HG02938 (cell line): ENCODE data around the gene ATXN10.
"Not testable (repeated sequence)": the region's sequence is repeated elsewhere in the genome, so short reads cannot be mapped to it uniquely, and the experiment has no call there.

Experiments used
- ATAC-seq: cut with Tn5 transposase; IDR thresholded peaks from one replicate; pipeline ENCODE4 v1.9.1; 2021; ENCODE audit warnings: mild to moderate bottlenecking, moderate library complexity; ENCODE audit not compliant: unreplicated experiment

Gene ATXN10

GRCh38 chr22:45671783-45672563 is at the start of gene ATXN10:
Gene ATXN10 (plus strand): TSS chr22:45671834. CDS start chr22:45672064, 230 bp downstream.
- ATAC-seq, result peak; percentile 61

- ATAC-seq, result no peak
Measured at GRCh38 chr22:45621836-45622600, 49.6 kb upstream of the ATXN10 start.

GRCh38 chr22:45623464-45624145 is 48.0 kb upstream of the ATXN10 start:
- ATAC-seq, result not testable (repeated sequence)

GRCh38 chr22:45626198-45626651 is 45.4 kb upstream of the ATXN10 start:
- ATAC-seq, result no peak

GRCh38 chr22:45627489-45628233 is 44.0 kb upstream of the ATXN10 start:
- no peak for ATAC-seq

- no peak for ATAC-seq
Measured at GRCh38 chr22:45628515-45628914, 43.1 kb upstream of the ATXN10 start.

DNA sequence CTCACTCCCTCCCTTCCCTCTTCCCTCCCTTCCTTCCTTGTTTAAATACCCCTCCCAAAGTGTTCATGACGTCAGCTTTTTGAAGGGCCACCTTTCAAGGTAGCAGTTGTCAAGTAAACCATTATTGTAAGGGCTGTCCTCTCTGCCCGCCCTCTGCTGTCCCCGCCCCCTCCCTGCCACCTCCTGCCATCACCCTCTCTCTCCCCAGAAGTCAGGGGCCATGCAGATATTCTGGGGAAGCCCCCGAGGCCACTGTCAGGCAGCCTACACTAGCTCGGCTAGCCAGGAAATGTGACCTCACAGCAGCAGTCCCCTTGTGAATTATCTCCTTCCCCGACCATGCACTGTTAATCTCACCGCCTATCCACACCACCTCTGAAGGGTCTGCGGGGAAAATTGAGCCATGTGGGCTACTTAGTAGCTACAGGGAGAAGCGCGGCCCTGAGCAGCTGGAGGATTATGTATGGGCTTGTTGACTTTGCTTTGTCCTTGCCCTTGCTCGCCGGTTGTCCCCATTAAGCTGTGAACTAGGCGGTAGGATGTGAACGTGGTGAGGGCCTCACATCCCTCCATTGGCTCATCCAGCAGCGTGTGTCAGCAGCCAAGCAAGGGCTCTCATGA is 42.1 kb upstream of the ATXN10 start:
- no peak for ATAC-seq

DNA sequence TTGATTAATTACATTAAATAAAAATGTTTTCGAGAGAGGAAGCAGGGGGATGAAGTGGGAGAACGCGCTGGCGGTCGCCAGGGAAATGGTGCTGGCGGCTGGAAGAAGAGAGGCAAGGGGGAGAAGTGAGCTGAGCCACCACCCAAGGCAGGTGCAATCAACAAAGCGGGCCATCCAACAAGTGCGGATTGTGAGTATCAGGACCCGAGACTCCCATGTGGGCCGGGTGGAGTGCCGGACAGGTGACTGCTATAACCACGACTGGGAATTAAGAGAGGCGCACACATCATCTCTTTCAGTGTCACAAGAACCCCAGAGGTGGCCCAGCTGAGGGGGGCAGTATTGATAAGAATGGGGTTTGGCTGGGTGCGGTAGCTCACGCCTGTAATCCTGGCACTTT is 41.2 kb upstream of the ATXN10 start:
- no peak for ATAC-seq

GRCh38 chr22:45631140-45631840 is 40.3 kb upstream of the ATXN10 start:
- ATAC-seq, result no peak

GRCh38 chr22:45631841-45632238 is 39.8 kb upstream of the ATXN10 start:
- ATAC-seq, result no peak

DNA sequence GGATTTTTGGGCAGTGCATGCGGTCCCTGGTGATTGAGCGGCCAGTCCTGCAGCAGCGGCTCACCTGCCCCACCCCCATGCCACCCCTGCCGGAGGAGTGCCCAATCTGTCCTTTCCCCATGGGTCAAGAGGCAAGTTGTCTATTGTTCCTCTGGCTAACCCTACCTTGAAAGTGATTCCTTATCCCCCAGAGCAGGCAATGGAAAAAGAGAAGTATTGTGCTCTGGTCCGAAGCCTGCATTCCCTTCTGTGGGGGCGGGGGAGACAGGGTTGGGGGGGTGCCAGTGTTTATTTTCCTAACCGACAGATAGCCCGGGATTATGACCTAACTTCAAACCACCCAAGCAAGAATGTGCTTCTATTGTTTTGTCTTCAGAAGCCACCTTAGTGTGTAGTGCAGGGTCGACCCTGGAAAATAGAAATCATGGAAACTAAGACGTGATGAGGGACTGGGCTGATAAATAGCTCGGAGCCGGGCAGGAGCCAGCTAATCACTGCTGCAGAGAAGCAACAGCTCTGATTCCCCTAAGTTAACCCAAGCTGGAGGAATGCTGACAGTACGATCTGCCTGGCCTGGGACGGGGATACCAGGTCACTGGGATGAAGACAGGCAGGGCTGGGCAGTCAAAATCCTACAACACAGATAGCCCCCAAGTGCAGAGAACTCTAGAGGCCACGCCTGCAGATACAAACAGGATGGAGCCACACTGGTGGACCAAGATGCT is 38.7 kb upstream of the ATXN10 start:
- ATAC-seq, result no peak

DNA sequence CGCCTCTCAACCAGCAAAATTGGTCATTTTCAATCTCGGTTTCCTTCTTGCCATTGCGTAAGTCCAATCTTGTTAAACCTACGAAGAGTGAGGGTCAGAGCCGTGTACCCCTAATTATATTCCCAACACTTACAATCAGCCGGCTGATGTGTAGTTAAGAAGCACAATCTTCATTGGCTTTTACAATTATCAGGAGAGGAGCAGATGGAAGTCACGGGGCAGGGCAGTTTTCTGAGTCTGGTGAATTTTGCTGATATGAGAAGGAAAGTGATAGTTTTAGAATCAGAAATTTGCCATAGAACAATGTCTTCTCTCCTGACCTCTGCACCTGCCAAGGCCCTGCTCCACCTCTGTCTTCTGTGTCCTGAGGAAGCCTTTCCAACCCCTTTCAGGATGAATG is 35.0 kb upstream of the ATXN10 start:
- no peak for ATAC-seq

DNA sequence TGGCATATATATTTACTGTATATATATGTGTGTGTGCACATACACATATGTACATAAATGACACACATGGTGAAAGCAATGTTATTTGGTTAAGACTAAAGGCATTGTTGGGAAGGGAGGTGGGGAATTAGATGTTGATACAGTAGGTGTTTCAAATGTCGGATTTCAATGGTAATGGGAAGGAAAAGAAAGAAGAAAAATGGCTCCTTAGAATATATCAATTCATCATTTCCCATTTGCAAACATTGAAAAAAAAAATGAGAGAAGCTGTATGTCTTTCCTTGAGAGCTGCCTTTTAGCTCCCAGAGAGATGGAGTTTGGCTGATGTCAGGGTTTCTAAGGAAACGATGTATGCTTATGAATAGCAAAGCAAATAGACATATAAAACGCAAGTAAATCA is 33.4 kb upstream of the ATXN10 start:
- ATAC-seq, result no peak

DNA sequence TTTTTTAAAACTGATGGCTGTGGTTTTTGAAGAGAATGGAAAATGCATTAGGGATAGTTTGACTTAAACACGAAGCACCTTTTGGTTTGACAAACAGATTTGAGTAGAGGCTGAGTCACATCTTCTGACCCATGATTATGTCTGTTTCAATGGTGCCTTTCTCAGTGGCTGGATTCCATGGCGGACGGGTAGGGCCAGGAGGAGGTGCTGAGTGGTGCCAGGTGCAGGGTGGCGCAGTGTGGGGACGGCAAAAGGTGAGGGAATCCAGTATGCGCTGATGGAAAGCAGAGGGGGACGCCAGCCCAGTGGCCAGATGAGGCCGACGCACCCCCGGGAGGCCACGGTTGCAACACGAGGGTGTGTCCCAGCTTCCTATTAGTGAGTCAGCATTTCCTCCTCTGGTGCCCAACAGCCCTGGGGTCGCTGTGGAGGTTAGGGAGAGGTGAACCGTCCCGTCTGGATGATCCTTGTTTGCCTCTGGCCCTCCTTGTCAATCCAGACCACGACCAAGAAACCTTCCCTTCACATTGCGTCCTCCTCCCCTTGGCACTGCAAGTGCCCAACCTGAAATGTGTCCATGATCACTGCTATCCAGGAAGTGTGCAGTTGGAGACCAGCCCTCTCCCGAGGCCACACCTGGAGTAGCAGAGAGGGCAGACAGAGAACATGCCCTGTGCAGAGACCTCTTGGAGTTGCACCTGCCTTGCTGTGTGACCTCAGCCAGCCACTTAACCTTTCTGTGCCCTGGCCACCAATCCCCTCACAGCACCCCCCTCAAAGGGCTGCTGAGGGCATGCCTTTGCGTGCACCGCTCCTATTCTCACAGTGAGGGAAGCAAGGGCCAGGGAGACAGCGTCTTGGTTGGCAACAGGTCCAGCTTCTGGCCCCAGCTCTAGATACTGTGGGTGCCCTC is 32.5 kb upstream of the ATXN10 start:
- ATAC-seq, result no peak

DNA sequence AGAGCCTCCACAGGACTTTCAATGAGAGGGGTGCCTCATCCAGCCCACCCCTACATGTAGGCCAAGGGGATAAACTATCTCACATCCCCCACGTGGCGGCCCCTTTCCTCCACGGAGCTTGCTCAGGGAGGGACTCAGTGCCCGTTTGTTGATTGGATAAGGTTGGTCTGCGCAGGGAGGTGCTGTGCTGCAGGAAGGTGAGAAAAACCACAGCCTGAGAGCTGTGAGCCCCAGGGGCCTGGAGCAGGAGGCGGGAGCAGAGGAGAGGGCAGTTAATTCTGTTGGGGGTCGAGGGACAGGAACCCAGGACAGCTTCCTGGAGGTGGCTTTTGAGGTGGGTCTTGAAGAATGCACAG is 31.9 kb upstream of the ATXN10 start:
- no peak for ATAC-seq

DNA sequence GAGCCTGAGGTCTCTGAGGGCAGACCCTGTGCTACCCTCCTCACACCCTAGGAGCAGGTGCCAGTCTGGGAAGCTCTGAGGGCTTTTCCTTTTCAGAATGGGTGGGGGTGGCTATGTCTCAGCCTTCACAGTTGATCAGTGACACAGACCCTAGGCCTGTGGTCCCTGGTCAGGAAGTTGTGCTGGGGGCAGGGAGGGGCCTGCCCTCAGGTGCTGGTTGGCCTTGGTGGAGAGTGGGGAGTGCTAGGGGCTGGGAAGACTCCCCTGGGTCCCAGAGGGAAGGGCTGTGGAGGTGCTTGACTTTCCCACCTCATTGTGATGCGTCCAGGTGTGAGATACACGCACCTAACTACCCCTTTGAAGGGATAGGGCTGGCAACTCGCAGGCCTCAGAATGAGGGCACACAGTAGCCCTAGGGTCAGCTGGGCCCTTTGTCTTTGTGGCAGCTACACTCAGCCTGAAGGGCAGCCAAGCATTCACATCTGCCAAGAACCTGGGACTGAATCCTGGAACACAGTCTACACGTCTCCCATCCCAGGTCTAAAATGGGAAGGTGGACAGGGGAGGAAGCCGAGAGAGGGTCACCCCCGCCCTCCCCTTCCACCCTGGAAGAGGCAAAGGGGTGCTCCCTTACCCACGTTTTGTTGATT is 31.2 kb upstream of the ATXN10 start:
- ATAC-seq, result no peak

GRCh38 chr22:45640941-45641621 is 30.6 kb upstream of the ATXN10 start:
- no peak for ATAC-seq
